CD4-positive, alpha-beta T cell treated with Interleukin-15 for 1 hour (primary cell): ENCODE measurements around the gene SAPCD1.
"Not testable (repeated sequence)": the region's sequence is repeated elsewhere in the genome, so short reads cannot be mapped to it uniquely, and the experiment has no call there.

Experiments used
- DNase-seq: peaks from one replicate; pipeline ENCODE4 v3.0.0-alpha.2; 2020

SAPCD1 gene

DNA sequence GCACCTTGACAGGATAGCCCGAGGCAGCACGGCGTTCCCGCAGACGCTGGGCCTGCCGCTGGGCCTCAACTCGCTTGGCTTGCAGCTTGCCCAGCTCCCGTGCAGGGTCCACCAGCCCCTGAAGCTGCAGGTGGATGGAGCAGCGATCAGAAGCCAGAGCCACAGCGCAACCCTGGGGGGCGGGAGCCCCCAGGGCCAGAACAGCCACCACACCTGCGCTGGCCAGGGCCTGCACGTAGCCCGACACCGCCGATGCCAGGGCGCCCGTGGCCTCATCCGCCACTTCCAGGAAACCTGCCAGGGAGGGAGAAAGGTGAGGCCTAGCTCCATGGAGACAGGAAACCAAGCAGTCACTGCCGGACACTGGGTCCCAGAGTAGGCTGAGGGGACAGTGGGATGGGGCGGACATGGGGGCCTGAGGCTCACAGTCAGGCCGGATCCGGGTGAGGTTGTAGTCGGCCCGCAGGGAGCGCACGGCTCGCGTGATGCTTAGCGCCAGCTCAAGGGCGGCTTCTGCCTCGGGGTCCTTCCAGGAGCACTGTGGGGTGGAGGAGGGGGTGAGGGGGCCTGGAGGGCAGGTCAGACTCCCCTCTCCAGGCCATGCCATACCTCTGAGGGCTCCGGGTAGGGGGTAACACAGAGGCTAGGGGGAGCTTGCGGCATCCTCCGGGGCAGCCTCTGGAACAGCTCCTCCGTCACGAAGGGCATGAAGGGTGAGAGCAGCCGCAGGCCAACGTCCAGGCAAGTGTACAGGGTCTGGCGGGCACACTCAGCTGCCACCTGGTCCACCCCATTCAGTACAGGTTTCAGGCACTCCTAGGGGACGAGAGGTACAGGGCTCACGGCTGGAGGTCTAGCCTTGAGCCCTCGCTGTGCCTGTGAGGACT, 16.8 kb downstream of the SAPCD1 start:
- DNase-seq, result no peak

DNA sequence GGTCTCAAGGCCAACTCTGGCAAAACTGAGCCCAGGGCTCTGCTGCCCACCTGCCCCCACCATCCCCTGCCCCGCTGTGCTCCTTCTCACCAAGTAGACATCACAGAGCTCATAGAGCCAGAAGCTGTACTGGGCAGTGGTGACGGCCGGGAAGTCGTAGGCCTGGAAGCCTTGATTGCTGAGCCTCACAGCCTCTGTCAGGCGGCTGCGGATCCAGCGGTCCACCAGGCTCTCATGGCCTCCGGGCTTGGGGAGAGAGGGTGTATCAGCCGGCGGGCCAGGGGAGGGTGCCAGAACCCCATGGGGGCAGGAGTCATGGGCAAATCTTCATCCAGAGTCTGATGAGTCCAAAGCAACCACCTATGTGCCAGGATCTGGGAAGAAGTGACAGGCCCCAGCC, 17.5 kb downstream of the SAPCD1 start:
- no peak for DNase-seq

DNA sequence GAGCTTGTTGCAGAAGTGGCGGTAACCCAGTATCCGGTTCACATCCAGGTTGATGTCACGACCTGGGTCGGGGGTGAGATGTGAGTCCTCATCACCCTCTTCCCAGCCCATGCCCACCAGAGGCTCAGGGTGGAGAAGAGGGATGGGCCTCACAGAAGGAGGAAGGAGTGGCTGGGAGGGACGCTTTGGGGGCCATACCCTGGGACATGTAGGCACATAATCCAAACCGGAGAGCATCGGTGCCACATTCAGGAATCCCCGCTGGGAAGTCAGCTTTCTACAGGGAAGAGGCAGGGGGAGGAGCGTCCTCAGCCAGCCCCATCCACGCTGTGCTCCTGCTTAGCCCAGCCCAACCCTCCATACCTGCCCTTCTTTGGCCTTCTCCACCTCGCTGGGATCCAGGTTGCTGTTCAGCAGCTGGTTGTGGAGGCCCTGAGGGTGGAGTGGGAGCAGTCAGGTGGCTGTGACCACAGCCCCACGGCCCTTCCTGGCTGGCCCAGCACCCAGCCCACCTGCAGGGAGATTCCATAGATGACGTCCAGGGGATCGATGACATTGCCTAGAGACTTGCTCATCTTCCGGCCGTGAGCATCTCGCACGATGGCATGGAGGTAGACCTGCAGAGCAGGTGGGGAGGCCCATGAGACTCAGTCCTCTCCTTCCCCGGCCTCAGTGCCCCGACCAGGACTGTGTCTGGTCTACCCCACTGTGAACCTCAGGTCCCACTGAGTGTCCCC, 18.2 kb downstream of the SAPCD1 start:
- no peak for DNase-seq

DNA sequence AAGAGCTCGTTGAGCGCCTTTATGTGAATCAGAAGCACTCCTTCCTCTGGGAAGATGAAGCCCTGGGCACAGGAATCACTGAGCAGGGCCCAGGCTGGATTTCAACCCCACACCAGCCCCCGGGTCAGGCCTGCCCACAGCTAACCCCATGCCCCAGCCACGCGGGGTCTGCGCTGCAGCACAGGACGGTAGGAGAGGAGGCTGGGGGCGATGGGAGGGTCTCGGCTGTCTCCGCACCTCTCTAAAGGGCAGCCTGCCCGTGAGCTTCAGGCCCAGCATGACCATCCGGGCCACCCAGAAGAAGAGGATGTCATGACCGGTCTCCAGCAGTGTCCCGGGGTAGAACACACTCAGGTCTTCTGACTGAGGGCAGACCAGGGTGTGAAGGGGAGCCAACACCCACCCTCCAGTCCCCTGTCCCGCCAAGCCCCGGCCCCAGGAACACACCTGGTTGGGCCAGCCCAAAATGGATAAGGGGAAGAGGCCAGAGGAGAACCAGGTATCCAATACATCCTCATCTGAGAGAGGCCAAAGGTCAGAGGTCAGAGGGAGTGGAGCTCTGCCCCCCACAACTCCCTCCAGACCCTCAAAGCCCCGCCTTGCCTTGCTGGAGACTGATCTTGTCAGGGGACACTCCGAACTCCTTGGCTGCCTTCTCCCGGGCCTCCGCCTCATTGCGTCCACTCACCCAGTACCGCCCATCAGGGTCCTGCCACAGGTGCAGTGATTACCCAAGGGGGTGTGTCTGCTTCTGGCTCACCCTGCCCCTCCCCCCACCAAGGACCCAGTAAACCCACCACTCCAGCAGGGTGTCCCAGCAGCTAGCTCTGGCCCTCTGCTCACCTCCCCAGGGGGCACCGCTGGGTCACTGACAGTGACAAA, 19.0 kb downstream of the SAPCD1 start:
- DNase-seq, result no peak

DNA sequence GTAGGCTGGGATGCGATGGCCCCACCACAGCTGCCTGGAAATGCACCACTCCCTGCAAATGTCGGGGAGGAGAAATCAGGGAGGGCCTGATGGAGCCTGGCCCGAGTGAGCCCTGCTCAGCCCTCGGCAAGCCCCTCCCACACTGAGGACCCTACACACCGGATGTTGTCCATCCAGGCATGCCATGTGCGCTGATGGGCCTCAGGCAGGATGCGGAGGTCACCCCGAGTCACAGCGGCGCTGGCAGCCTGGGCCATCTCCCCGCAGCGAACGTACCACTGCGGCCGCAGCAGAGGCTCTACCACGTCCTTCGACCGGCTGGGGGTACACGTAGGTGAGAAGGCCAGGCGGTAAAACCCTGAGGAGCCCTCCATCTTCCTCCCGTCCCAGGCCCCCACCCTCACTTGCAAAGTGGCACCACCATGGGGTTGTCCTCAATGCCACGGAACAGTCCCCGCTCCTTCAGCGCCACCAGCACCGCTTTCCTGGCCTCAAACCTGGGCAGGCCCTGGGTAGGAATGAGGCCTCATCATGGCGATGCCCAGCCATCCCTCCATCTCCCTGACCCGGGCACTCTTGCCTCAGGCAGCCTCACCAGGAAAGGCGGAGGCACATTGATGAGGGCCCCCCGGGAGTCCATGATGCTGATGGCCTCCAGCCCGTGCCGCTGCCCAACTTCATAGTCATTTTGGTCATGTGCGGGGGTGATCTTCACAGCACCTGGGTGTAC, 19.8 kb downstream of the SAPCD1 start:
- DNase-seq, result no peak

DNA sequence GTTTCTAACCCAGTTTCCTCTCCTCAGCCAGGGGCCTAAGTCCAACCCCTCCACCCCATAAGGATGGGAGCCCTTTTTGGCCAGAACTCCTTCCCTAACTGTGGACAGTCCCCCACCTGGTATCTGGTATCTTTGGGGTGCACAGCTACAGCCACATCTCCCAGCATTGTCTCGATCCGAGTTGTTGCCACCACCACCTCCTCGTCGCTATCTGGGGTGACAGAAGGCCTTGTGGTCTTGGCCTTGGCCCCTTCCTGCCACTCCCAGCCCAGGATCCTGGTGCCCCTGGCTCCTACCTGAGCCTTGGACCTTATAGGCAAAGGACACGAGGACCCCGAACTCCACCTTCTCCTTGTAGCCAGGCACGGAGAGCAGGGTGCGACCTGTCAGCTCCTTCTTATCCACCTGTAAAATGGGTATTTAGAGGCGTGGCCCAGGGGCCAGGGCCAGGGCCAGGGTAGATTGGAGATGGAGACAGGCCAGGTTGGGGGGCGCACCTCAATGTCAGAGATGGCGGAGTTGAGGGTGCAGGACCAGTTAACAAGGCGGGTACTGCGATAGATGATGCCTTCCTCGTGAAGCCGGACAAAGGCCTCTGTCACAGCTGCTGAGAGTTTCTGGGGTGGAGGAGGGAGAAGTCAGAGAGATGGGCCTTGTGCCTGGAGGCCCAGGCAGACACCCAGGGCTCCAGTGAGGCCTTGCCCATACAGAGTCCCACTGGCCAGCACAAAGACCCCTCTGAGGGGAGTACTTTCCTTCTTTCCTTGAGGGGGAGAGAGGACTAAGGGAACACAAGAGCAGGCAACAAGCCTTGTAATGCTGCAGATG, 21.9 kb downstream of the SAPCD1 start:
- DNase-seq, result no peak

DNA sequence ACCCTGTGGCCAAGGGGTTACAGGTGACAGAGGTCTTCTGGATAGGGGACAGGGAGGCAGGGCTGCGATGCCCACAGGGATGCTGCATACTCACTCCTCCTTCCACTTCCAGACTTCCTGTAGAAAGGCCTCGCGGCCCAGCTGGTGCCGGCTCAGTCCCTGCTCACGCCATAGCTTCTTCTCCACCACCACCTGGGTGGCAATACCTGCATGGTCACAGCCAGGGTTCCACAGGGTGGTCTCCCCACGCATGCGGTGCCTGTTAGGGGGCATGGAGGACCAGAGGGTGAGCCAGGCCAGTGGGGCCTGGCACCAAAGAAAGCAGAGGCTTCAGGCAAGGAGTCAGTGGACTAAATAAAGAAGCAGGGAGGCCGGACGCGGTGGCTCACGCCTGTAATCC, 23.0 kb downstream of the SAPCD1 start:
- DNase-seq, result no peak

DNA sequence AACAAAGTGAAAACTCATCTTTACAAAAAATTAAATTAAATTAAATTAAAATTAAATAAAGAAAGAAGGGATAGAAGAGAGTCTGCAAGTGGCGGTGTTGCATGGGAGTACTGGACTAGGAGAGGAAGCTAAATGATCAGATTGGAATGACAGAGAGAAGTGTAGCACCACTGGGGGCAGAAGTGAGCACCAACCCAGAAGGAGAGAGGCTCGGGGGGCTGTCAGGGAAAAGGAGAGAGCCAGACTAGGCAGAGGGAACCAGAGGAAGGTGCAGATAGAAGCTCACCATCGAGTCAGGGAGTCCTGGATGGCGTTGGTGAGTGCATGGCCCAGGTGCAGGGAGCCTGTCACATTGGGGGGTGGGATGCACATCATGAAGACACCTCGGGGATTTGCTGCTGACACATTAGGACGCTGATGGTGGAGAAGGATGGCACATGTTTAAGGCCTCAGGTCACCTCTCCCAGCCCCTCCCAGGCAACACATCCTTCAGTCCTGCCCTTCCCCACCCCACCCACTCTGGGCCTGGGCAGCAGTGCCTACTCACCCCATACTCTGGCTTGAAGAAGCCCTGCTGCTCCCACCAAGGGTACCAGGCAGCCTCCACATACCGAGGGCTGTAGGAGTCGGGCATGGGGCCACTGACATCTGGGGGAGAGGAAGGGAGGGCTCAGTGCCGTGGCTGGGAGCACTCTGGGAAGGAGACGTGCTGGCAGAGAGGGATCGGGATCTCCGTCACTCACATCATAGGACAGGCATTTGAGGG, 29.1 kb downstream of the SAPCD1 start:
- DNase-seq, result no peak

DNA sequence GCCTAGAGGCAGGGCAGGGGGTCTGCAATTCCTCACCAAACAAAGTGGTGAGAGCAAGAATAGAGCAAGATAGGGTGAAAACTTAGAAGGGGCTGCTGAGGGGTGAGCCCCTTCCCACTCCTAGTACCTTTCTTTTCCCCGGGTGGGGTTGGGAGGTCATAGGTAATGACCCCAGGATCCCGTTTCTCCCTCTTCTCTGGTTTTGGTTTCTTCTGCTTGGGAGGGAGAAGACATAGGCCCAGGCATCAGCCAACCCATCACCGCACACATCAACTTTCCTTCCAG, 29.6 kb downstream of the SAPCD1 start:
- DNase-seq, result no peak

DNA sequence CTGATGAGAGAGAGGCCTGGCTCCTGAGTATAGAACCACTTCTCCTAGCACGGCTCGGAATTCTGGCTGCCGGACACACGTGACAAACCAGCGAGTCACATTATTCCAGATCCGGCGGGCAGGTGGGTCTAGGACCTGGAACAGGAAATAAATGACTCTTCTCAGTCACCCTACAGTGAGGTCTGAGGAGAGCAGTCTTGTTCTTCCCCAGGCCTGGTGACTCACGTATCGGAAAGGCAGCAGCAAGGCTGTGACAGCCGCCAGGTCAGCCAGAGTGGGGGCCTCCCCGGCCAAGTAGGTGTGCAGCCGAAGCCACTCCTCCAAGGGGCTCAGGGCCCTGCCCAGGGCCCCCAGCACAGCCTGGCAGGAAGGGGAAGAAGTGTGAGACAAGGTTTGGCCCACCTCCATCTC, 30.3 kb downstream of the SAPCD1 start:
- no peak for DNase-seq

DNA sequence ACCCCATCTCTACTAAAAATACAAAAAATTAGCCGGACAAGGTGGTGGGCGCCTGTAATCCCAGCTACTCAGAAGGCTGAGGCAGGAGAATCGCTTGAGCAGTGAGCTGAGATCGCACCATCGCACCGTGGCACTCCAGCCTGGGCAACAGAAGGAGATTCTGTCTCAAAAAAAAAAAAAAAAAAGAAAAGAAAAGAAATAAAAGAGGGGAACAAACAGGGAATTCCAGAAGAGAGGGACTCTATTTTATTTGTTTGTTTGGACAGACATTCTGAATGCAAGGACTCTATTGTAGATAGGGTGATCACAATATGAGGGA, 31.4 kb downstream of the SAPCD1 start:
- DNase-seq, result not testable (repeated sequence)

DNA sequence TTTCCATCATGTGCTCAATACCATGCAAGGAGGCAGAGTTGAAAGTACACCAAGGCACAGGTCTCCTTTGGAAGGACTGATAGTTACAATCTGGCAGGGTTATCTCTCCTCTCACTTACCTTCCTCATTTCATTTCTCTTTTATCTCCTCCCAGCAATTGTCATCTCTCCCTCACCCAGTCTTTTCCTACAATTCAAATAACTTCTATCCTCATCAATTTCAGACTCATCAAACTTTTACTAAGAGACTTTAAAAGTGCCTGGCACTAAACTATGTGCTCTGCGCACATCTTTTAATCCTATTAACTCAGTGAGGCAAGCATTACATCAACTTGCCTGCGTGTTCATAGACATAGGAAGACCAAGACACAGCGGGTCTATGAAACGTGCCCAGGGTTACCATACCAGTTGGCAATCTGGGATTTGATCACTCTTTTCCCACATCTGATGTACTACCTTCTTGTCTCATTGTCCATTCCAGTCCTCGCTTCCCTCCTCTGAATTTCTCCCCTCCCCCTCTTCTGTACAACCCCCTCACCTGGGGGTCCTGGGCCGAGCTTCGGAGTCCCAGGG, 31.9 kb downstream of the SAPCD1 start:
- DNase-seq, result no peak

DNA sequence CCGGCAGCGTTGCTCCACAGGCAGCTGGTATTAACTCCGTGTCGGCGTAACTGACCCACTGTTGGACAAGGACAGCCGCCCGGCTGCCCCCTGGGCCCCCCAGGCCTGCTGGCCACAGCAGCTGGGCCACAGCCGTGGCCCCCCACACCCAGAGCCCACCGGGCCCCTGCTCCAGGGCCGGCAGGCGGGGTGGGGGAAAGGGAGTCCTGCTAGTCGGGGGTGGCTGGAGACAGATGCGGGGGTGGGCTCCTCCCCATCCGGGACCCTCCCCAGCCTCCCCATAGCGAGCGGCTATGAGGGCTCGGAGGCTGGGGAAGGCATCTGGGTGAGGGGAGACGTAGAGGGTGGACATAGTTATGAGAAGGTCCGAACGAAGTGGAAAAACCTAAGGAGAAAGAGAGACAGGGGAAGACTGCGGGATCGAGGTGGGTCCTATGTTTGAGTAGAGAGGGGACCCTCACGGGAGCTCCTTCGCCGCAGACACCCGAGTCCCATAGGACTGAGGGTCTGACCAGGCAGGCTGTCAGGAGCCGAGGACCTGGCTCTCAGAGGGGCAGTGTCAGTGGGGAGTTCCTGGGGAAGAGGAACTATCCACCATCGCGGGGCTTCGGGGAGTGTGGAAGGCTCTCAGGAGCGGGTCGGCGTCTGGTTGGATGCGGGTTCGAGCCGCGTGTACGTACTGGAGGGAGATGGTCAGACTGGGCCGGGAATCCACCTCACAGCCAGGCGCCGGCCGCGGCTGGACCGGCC, 32.6 kb downstream of the SAPCD1 start:
- peak; percentile 29 for DNase-seq

DNA sequence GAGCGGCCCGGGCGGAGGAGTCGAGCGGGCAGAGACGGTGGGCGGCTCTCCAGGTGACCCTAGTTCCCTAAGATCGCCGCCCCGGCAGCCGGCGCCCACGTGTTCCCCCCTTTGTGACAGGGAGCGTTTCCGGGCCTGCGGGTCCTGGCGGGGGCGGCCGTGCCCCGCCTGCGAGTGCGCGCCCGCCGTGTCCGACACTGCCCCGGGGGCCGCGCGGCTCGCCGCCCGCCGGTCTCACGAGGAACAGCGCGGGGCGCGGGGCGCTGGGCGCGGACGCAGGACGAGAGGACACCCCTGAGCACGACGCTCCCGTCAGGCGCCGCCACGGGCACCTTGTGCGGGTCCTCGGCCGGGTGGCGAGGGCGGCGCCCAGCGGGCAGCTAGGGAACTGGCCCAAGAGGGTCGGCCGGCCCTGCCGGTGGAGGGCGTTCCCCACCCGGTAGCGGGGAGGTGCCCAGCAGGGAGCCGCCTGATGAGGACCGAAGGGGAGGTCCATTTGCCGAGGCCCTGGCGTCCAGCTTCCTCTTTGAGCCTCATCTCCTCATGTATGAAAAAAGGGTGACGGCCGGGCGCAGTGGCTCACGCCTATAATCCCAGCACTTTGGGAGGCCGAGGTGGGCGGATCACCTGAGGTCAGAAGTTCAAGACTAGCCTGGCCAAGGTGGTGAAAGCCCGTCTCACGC, 33.3 kb downstream of the SAPCD1 start, which contains the start of gene VARS1:
Gene VARS1, minus strand, starts transcription at position 137 of the 683 bp plus-strand sequence. CDS start 535 bp downstream, outside the sequence.
- DNase-seq, result peak; percentile 91

DNA sequence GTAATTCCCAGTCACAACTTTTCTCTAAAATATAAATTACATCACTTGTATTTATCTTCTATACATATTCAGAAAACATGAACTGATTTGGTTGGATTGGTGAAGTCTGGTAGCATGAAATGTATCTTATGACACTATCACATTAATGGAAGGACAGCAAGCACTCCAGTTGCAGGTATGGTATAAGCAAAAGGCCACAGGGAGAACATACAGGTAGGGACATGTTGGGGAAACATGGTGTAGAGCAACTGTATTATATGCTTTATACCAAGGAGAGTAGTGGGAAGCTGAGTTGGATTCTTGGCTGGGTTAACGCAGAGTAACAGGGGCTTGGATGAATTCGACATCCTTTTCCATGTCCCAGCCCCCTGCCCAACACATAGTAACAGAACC, 34.5 kb downstream of the SAPCD1 start:
- DNase-seq, result no peak

DNA sequence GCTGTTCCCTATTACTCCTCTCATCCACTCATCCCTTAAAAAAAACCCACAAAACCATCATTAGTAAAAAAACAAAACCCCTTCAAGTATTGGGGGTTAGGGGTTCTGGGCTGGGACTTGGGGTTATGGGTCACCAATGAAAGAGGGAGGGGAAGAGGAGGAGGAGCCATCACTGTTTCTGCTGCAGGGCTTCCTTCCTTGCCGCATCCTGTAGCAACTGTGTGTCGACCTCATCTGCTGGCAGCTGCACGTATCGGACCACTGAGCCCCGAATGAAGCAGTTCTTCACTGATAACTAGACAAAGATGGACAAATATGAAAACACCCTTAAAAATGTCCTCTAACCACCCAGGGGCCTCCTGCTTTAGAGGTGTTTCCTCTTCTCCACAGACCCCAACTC, 35.1 kb downstream of the SAPCD1 start:
- DNase-seq, result peak; percentile 57

DNA sequence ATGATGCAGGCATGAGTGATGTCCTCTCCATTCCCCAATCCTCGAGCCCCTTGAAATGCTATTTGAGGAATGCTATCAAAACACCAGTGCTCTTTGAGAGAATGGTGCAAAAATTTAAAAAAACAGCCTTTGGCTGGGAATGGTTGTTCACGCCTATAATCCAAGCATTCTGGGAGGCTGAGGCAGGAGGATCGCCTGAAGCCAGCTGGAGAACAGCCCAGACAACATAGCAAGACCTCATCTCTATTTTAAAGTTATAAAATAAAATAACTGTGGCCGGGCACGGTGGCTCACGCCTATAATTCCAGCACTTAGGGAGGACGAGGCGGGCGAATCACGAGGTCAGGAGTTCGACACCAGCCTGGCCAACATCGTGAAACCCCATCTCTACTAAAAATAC, 37.3 kb downstream of the SAPCD1 start:
- no peak for DNase-seq

DNA sequence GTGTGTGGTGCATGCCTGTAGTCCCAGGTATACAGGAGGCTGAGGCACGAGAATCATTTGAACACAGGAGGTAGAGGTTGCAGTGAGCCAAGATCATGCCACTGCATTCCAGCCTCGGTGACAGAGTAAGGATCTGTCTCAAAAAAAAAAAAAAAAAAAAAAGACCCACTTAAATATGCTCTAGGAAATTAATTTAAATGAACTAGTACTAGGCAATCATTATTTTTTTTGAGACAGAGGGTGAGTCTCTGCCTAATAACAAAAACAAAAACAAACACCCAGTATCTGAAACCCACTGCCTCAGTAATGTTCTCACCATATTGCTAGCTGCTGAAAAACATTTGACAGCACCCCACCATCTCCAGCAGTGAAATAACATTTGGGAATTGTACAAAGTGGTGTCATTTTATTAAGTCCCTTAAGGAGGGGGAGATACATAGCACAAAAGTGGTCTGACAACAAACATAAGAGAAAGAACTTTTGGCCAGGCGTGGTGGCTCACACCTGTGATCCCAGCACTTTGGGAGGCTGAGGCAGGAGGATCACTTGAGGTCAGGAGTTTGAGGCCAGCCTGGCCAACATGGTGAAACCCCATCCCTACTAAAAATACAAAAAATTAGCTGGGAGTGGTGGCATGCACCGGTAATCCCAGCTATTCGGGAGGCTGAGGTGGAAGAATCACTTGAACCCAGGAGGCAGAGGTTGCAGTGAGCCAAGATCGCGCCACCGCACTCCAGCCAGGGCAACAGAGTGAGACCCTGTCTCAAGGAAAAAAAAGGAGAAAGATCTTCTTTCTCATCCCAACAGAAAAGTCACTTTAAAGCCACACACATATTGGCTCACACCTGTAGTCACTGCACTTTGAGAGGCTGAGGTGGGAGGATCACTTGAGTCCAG, 38.8 kb downstream of the SAPCD1 start:
- not testable (repeated sequence) for DNase-seq
